Breast epithelium (tissue), 3 donors: ENCODE measurements around the gene ATN1.

Source experiments
- CTCF ChIP-seq, 3 donors: fragments of 450-650 bp; IDR thresholded peaks; one replicate each; pipeline ENCODE4 v1.5.1; 2016 to 2017; ENCODE audit warnings: antibody characterized with exemption in 3 of 3, mild to moderate bottlenecking in 3 of 3, moderate library complexity in 3 of 3
- POLR2A ChIP-seq: fragments of 450-650 bp; IDR thresholded peaks from one replicate; pipeline ENCODE4 v1.6.1; 2016; ENCODE audit warnings: antibody characterized with exemption, mild to moderate bottlenecking, moderate library complexity

GRCh38 chr12:6929466-6930452, 2.0 kb downstream of the ATN1 start:
- no peak for TF ChIP-seq CTCF (IDR thresholded peaks at IDR 0.05)
- TF ChIP-seq POLR2A, result peak; percentile 15
